IMR-90 (cell line): Measurements from ENCODE around the gene DAND5. TPM values are rescaled to one million over a fixed set of nuclear protein-coding genes. Genes with fewer than 3 reads are reported as not detected.

Source experiments
- ATAC-seq: fragments of 200-7000 bp; cut with Tn5 transposase; 2 replicates; pipeline ENCODE4 v1.9.1; 2020; ENCODE audit warnings: low read depth, mild to moderate bottlenecking, moderate library complexity
- BruUV-seq: library from RNA; stranded (reverse); fragments of 400-500 nt; replicated peaks from 2 replicates; lab custom pipeline; 2021; lab: Mats Ljungman, UMichigan
- CTCF ChIA-PET: fragments of 300-600 bp; formaldehyde crosslinking; extraction: SDS; loops from one replicate; lab custom pipeline; 2021; ENCODE audit warnings: antibody characterized with exemption; lab: Yijun Ruan, JAX
- POLR2A ChIA-PET: fragments of 300-600 bp; sonication (Branson Sonifier 250); formaldehyde crosslinking; loops from one replicate; lab custom pipeline; 2022; ENCODE audit warnings: antibody characterized with exemption; ENCODE audit not compliant: unreplicated experiment; lab: Charles Lee
- DNase-seq: peaks from one replicate; pipeline ENCODE4 v3.0.0; 2013
- H2AFZ ChIP-seq: replicated peaks from 2 replicates; pipeline ENCODE3; 2013; ENCODE audit warnings: low read length, mild to moderate bottlenecking; ENCODE audit not compliant: poor library complexity
- H2AK5ac ChIP-seq: 2 replicates; pipeline ENCODE4 v1.6.1; 2013; ENCODE audit warnings: low read depth, low read length, inconsistent platforms
- H2AK9ac ChIP-seq: replicated peaks from 2 replicates; pipeline ENCODE3; 2013; ENCODE audit warnings: mild to moderate bottlenecking, low read depth, low read length, moderate library complexity; ENCODE audit not compliant: poor library complexity
- H2BK120ac ChIP-seq: 2 replicates; pipeline ENCODE4 v1.6.1; 2013; ENCODE audit warnings: low read depth, low read length, inconsistent platforms
- H2BK15ac ChIP-seq: 3 replicates; pipeline ENCODE4 v1.6.1; 2013; ENCODE audit warnings: low read depth, low read length, inconsistent platforms
- H2BK20ac ChIP-seq: 2 replicates; pipeline ENCODE4 v1.6.1; 2013; ENCODE audit warnings: low read depth, mild to moderate bottlenecking, inconsistent platforms, low read length, moderate library complexity
- H2BK5ac ChIP-seq: 2 replicates; pipeline ENCODE4 v1.6.1; 2013; ENCODE audit warnings: mild to moderate bottlenecking, low read depth, low read length, inconsistent platforms; ENCODE audit not compliant: poor library complexity, severe bottlenecking
- H3K14ac ChIP-seq: replicated peaks from 2 replicates; pipeline ENCODE4 v1.6.1; 2013; ENCODE audit warnings: low read depth, low read length, inconsistent platforms
- H3K18ac ChIP-seq: 2 replicates; pipeline ENCODE4 v1.6.1; 2013; ENCODE audit warnings: low read depth, low read length, control low read depth
- H3K23ac ChIP-seq: 2 replicates; pipeline ENCODE4 v1.6.1; 2013; ENCODE audit warnings: low read depth, low read length, inconsistent platforms
- H3K27ac ChIP-seq: 2 replicates; pipeline ENCODE4 v1.5.1; 2013; ENCODE audit warnings: mild to moderate bottlenecking, control low read depth, low read length; ENCODE audit not compliant: insufficient read depth
- H3K27me3 ChIP-seq: 2 replicates; pipeline ENCODE4 v1.6.1; 2013; ENCODE audit warnings: low read length; ENCODE audit not compliant: control insufficient read depth, insufficient read depth
- H3K36me3 ChIP-seq: 2 replicates; pipeline ENCODE4 v1.6.1; 2013; ENCODE audit warnings: low read length, mixed read lengths; ENCODE audit not compliant: control insufficient read depth, insufficient read depth
- H3K4ac ChIP-seq: 2 replicates; pipeline ENCODE4 v1.6.1; 2013; ENCODE audit warnings: low read depth, low read length, inconsistent platforms
- H3K4me1 ChIP-seq: 2 replicates; pipeline ENCODE4 v1.6.1; 2013; ENCODE audit warnings: low read length, mixed read lengths; ENCODE audit not compliant: control insufficient read depth, insufficient read depth
- H3K4me2 ChIP-seq: 2 replicates; pipeline ENCODE4 v1.6.1; 2013; ENCODE audit warnings: low read depth, mild to moderate bottlenecking, control low read depth, low read length, moderate library complexity
- H3K4me3 ChIP-seq: 2 replicates; pipeline ENCODE4 v1.5.1; 2013; ENCODE audit warnings: low read depth, mild to moderate bottlenecking, control low read depth, low read length, moderate library complexity; ENCODE audit not compliant: insufficient read depth
- H3K56ac ChIP-seq: 2 replicates; pipeline ENCODE4 v1.6.1; 2013; ENCODE audit warnings: low read length, inconsistent platforms; ENCODE audit not compliant: insufficient read depth; ENCODE audit errors: extremely low read depth
- H3K79me1 ChIP-seq, 2 experiments: 2 replicates each; pipeline ENCODE4 v1.6.1; 2013; ENCODE audit warnings: low read length in 2 of 2, inconsistent platforms in 1 of 2, low read depth in 1 of 2
- H3K9ac ChIP-seq: 2 replicates; pipeline ENCODE4 v1.6.1; 2013; ENCODE audit warnings: low read depth, low read length, control low read depth
- H3K9me1 ChIP-seq: 2 replicates; pipeline ENCODE4 v1.6.1; 2013; ENCODE audit warnings: low read length, inconsistent platforms; ENCODE audit not compliant: insufficient read depth
- H3K9me3 ChIP-seq: 2 replicates; pipeline ENCODE4 v1.6.1; 2013; ENCODE audit warnings: low read length; ENCODE audit not compliant: control insufficient read depth, insufficient read depth
- H4K20me1 ChIP-seq: 2 replicates; pipeline ENCODE4 v1.6.1; 2013; ENCODE audit warnings: low read length, inconsistent platforms; ENCODE audit not compliant: insufficient read depth
- H4K5ac ChIP-seq: 2 replicates; pipeline ENCODE4 v1.6.1; 2013; ENCODE audit warnings: mild to moderate bottlenecking, low read depth, low read length, control low read depth
- H4K8ac ChIP-seq, 2 experiments: 2 replicates each; pipeline ENCODE4 v1.6.1; 2013; ENCODE audit warnings: low read depth in 2 of 2, low read length in 2 of 2, control low read depth in 1 of 2, inconsistent platforms in 1 of 2
- H4K91ac ChIP-seq: 2 replicates; pipeline ENCODE4 v1.6.1; 2013; ENCODE audit warnings: low read depth, low read length, inconsistent platforms; ENCODE audit not compliant: insufficient read depth
- BHLHE40 ChIP-seq: fragments of 150-350 bp; IDR thresholded peaks from 2 replicates; pipeline ENCODE4 v1.6.1; 2016; ENCODE audit warnings: mild to moderate bottlenecking, low read depth, low read length
- CHD1 ChIP-seq: IDR thresholded peaks from 2 replicates; pipeline ENCODE4 v1.6.1; 2012; ENCODE audit warnings: low read depth, low read length, improper control_type of control experiment
- CTCF ChIP-seq: conservative IDR thresholded peaks from 2 replicates; pipeline ENCODE4 v1.5.1; 2012; ENCODE audit warnings: mild to moderate bottlenecking, low read depth, low read length, improper control_type of control experiment
- ELK1 ChIP-seq: fragments of 150-350 bp; IDR thresholded peaks from 2 replicates; pipeline ENCODE4 v1.6.1; 2016; ENCODE audit warnings: low read depth, mild to moderate bottlenecking, low read length, moderate library complexity, borderline replicate concordance
- FOS ChIP-seq: fragments of 150-350 bp; IDR thresholded peaks from 2 replicates; pipeline ENCODE4 v1.6.1; 2016; ENCODE audit warnings: low read depth, low read length
- MAFK ChIP-seq: IDR thresholded peaks from 2 replicates; pipeline ENCODE4 v1.6.1; 2012; ENCODE audit warnings: low read depth, low read length, improper control_type of control experiment
- MXI1 ChIP-seq: IDR thresholded peaks from 2 replicates; pipeline ENCODE4 v1.6.1; 2012; ENCODE audit warnings: low read depth, mild to moderate bottlenecking, low read length, moderate library complexity, borderline replicate concordance
- NFE2L2 ChIP-seq: fragments of 150-350 bp; IDR thresholded peaks from 2 replicates; pipeline ENCODE4 v1.6.1; 2016; ENCODE audit warnings: low read depth, mild to moderate bottlenecking, low read length
- POLR2A ChIP-seq: IDR thresholded peaks from 2 replicates; pipeline ENCODE4 v1.6.1; 2012; ENCODE audit warnings: mild to moderate bottlenecking, low read depth, low read length
- RAD21 ChIP-seq: IDR thresholded peaks from 2 replicates; pipeline ENCODE4 v1.6.1; 2012; ENCODE audit warnings: low read length, improper control_type of control experiment
- RCOR1 ChIP-seq: IDR thresholded peaks from 2 replicates; pipeline ENCODE4 v1.6.1; 2012; ENCODE audit warnings: mild to moderate bottlenecking, low read length, improper control_type of control experiment; ENCODE audit not compliant: insufficient replicate concordance
- RFX5 ChIP-seq: IDR thresholded peaks from 2 replicates; pipeline ENCODE4 v1.8.0; 2012; ENCODE audit warnings: low read depth, mild to moderate bottlenecking, low read length, moderate library complexity
- SMC3 ChIP-seq: fragments of 150-350 bp; IDR thresholded peaks from 2 replicates; pipeline ENCODE4 v1.6.1; 2016; ENCODE audit warnings: low read depth, mild to moderate bottlenecking, antibody characterized with exemption, low read length, moderate library complexity
- USF2 ChIP-seq: fragments of 150-350 bp; IDR thresholded peaks from 2 replicates; pipeline ENCODE4 v1.6.1; 2017; ENCODE audit warnings: mild to moderate bottlenecking, antibody characterized with exemption, low read length, low read depth
- WGBS, 2 experiments: methylation state at CpG; one replicate each; pipeline versions ENCODE4 v1.1.5 to v1.1.7; 2013; ENCODE audit warnings: missing lambda C conversion rate in 2 of 2; ENCODE audit not compliant: insufficient read length in 1 of 2; ENCODE audit errors: extremely low coverage in 2 of 2; 5-methylcytosine and 5-hydroxymethylcytosine counted together
- dilution Hi-C: fragments of 300-500 bp; cut with HindIII; formaldehyde crosslinking; loops from one replicate; pipeline ENCODE4 v1.14.3; 2018; ENCODE audit warnings: low sequenced_read_pairs; ENCODE audit not compliant: unreplicated experiment
- in situ Hi-C: fragments of 300-500 bp; cut with MboI; formaldehyde crosslinking; loops from 3 replicates; pipeline ENCODE4 v1.14.3; 2019; ENCODE audit warnings: low sequenced_read_pairs, inconsistent platforms, mixed read lengths
- intact Hi-C: fragments of 100-400 bp; cut with micrococcal nuclease; formaldehyde crosslinking; loops from 2 replicates; pipeline ENCODE4 v1.10.0; 2022
- polyA plus RNA-seq, 3 experiments: library from polyadenylated mRNA; depleted of rRNA; stranded (reverse); fragments of >200 nt; gene quantifications; 2 replicates each; pipeline ENCODE4 v1.2.3, GENCODE V29; 2012; ENCODE audit warnings: low replicate concordance in 1 of 3
- total RNA-seq: library from RNA; depleted of rRNA; stranded (reverse); fragments of >200 nt; gene quantifications from 2 replicates; pipeline ENCODE4 v1.2.3, GENCODE V29; 2012

The DAND5 gene
- total and polyA plus RNA-seq, 2 of the 4 experiments (the other 2 are of a cell fraction), result 0.03 TPM; not detected in 1

GRCh38 chr19:12945479-12946091 is 23.8 kb upstream of the DAND5 start, which contains the start of gene RAD23A:
Gene RAD23A (plus strand): TSS chr19:12945862. CDS start chr19:12945949, 87 bp downstream.
- peak within 1 kb of the TSS; percentile 94 for H3K23ac ChIP-seq
- no peak within 1 kb of the TSS for H2BK20ac ChIP-seq
- peak within 1 kb of the TSS; percentile 96 for H3K4ac ChIP-seq
- peak within 1 kb of the TSS; percentile 97 for H2AK9ac ChIP-seq
- peak within 1 kb of the TSS; percentile 97 for H3K56ac ChIP-seq
- H3K27ac ChIP-seq, result peak within 1 kb of the TSS; percentile 84
- H3K36me3 ChIP-seq, result peaks cover 61% of the 10 kb centered on the region
- peak within 1 kb of the TSS; percentile 83 to 91 for H4K8ac ChIP-seq
- no peak within 1 kb of the TSS for H2BK15ac ChIP-seq
- H2AFZ ChIP-seq, result peak within 1 kb of the TSS; percentile 89
- H3K27me3 ChIP-seq, result no peaks in the 10 kb centered on the region
- H3K9me1 ChIP-seq, result peaks cover 13% of the 10 kb centered on the region; the same call in 1 of the 2 replicates
- H4K20me1 ChIP-seq, result peaks cover 55% of the 10 kb centered on the region
- intact Hi-C loops, result no loop called here
- peak within 1 kb of the TSS; percentile 87 for H4K91ac ChIP-seq
- peaks cover 27 to 70% of the 10 kb centered on the region in 2 experiments for H3K79me1 ChIP-seq
- no peaks in the 10 kb centered on the region for H3K9me3 ChIP-seq
- dilution Hi-C loops, result no loop called here
- H3K9ac ChIP-seq, result peak within 1 kb of the TSS; percentile 89
- peak within 1 kb of the TSS; percentile 60 for H3K4me3 ChIP-seq
- no TSS peak for BruUV-seq
- no peak within 1 kb of the TSS; the same call in 1 of the 2 replicates for H3K18ac ChIP-seq
- H3K4me1 ChIP-seq, result peaks cover 6% of the 10 kb centered on the region
- POLR2A ChIA-PET, result interaction anchor here (0.9 kb wide), 1 partner anchor 10 kb away, joined by 4 read pairs; no protein-coding TSS in a partner anchor
- peak within 1 kb of the TSS; percentile 98 for H3K4me2 ChIP-seq
- peak within 1 kb of the TSS; percentile 15 for H4K5ac ChIP-seq
- DNase-seq, result peak; percentile 98
- 0% methylated on average over 37 of the region's 62 CpGs; no CpG with 5 or more reads in 1 of the 2 experiments for WGBS, 2 experiments
- CTCF ChIA-PET, result no interaction called here
- ATAC-seq, result peak; percentile 82
- in situ Hi-C loops, result no loop called here
- peak within 1 kb of the TSS; percentile 91 for H2BK5ac ChIP-seq
- peak within 1 kb of the TSS; percentile 99 for H3K14ac ChIP-seq
- H2AK5ac ChIP-seq, result peak within 1 kb of the TSS; percentile 87
- 0 out of 2 replicates have a peak within 1 kb of the TSS, but pooled peaks have one; percentile 1 for H2BK120ac ChIP-seq
- TF ChIP-seq ELK1, result 0 out of 2 replicates have a peak, but pooled peaks have one; percentile 39
- TF ChIP-seq USF2, result peak; percentile 99
- TF ChIP-seq RCOR1, result no peak
- TF ChIP-seq RFX5, result no peak
- TF ChIP-seq MXI1, result peak; percentile 93; the same call in 1 of the 2 replicates
- peak; percentile 52; the same call in 1 of the 2 replicates for TF ChIP-seq FOS
- TF ChIP-seq BHLHE40, result peak; percentile 99
- no peak for TF ChIP-seq SMC3
- TF ChIP-seq POLR2A, result peak; percentile 95
- no peak for TF ChIP-seq RAD21
- no peak for TF ChIP-seq CTCF
- TF ChIP-seq CHD1, result 0 out of 2 replicates have a peak, but pooled peaks have one; percentile 44
- TF ChIP-seq NFE2L2, result no peak
- no peak for TF ChIP-seq MAFK
